Stimulated activated naive CD8-positive, alpha-beta T cell treated with anti-CD3 and anti-CD28 coated beads, Interleukin-15, amount 100 ng/mL, for 72 hours (primary cell): Measurements from ENCODE around the gene IFT52.

Experiments used
- ATAC-seq: fragments of 150-1000 bp; cut with Tn5 transposase; 2 replicates; pipeline ENCODE4 v1.10.0; 2021; ENCODE audit warnings: mild to moderate bottlenecking, moderate library complexity
- DNase-seq, 2 donors: peaks; one replicate each; pipeline ENCODE4 v3.0.0; 2021 to 2022
- H3K27ac Mint-ChIP-seq, 2 donors: one replicate each; pipeline ENCODE4 v1.8.0; 2022; ENCODE audit warnings: mild to moderate bottlenecking in 2 of 2, mixed read lengths in 2 of 2, moderate library complexity in 2 of 2
- H3K27me3 Mint-ChIP-seq: one replicate; pipeline ENCODE4 v1.8.0; 2022; ENCODE audit warnings: mixed read lengths
- H3K4me1 Mint-ChIP-seq: one replicate; pipeline ENCODE4 v1.8.0; 2022; ENCODE audit warnings: mild to moderate bottlenecking, mixed read lengths
- H3K4me3 Mint-ChIP-seq, 2 donors: one replicate each; pipeline ENCODE4 v1.8.0; 2022; ENCODE audit warnings: mild to moderate bottlenecking in 2 of 2, mixed read lengths in 2 of 2, moderate library complexity in 1 of 2
- H3K9me3 Mint-ChIP-seq, 2 donors: one replicate each; pipeline ENCODE4 v1.8.0; 2022; ENCODE audit warnings: mixed read lengths in 2 of 2

Gene IFT52

DNA sequence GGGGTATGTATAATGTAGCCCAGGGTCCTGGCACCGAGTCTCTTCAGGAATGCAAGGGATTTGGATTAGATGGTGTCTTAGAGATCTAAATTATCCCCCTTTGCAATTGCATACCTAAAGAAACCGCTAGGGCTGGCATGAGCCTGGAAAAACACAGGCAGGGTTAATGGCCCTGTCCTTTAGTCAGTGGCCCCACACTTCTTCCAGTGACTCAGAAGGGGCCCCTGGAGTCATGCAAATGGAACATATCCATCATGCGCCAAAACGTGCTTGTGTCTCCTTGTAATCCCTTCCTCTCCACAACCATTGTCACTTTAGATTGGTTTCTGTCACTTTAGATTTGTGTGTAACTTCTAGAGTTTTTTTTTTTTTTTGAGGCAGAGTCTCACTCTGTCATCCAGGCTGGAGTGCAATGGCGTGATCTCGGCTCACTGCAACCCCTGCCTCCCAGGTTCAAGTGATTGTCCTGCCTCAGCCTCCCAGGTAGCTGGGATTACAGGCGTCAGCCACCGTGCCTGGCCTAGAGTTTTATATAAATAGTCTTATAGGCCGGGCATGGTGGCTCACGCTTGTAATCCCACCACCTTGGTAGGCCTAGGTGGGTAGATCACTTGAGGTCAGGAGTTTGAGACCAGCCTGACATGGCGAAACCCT lies 67.5 kb downstream of the IFT52 start:
- Mint-ChIP-seq H3K4me3 (peak overlapping the region; percentile 97 to 99), H3K27me3 (no peaks in the 10 kb centered on the region), H3K9me3 (no peaks in the 10 kb centered on the region), H3K4me1 (peaks cover 20% of the 10 kb centered on the region), H3K27ac (peak overlapping the region; percentile 93 to 98)
- ATAC-seq (peak; percentile 70), DNase-seq (peak; percentile 16 to 53)

DNA sequence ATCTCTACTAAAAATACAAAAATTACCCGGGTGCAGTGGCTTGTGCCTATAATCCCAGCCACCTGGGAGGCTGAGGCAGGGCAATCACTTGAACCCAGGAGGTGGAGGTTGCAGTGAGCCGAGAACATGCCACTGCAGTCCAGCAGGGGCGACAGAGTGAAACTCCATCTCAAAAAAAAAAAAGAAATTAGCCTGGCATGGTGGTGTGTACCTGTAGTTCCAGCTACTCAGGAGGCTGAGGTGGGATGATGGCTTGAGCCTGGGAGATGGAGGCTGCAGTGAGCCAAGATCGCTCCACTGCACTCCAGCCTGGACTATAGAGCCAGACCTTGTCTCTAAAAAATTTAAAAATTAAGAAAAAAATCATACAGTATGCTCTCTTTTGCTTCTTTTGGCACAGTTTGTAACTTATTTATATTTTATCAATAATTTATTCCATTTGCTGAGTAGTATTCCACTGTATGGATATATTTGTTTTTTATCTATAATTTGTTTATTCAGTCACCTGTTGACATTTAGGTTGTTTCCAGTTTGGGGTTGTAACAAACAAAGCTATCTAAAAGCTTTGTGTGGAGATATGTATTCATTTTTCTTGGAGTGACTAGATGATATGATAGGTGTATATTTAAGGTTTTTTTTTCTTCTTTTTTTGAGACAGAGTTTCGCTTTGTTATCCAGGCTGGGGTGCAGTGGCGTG lies 68.1 kb downstream of the IFT52 start:
- H3K4me3 Mint-ChIP-seq, result peak overlapping the region in 1 of 2 donors; percentile 48
- no peaks in the 10 kb centered on the region for H3K27me3 Mint-ChIP-seq
- H3K9me3 Mint-ChIP-seq, result no peaks in the 10 kb centered on the region
- peaks cover 20% of the 10 kb centered on the region for H3K4me1 Mint-ChIP-seq
- DNase-seq, result peak in 1 of 2 donors; percentile 24
- H3K27ac Mint-ChIP-seq, result no peak overlapping the region
- no peak for ATAC-seq

DNA sequence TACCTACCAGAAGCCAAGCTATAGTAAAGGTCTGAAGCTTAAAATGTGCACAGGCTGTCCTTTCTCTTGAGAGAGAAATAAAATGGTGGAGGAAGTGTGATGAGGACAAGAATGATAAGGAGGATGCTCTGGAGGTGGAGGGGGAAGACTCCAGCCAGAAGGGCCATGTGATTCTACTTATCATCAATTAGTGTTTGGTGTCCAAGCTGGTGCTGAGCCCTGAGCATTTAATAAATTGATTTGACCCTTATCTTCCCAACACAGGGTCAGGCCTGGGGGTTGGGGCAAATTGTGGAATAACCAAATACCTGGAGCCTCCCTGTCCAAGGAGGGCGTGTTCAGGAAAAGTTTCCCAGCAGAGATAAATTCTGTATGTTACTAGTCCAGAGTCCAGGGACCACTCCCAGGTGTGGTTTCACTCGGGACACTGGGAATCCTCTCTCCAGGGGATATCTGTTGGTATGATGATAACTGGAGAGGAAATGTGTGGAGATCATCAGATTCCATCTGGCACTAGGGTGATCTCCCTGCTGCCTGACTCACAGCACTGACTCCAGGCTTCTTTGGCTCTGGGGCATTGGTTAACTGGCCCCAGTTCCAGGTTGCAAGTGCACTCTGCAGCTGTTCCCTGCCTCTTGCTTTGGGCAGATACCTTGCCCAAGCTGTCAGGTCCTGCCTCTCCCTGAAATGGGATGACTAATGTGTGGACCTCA lies 72.4 kb downstream of the IFT52 start:
- no peak overlapping the region for H3K4me3 Mint-ChIP-seq
- H3K27me3 Mint-ChIP-seq, result peaks cover 8% of the 10 kb centered on the region
- no peak for DNase-seq

DNA sequence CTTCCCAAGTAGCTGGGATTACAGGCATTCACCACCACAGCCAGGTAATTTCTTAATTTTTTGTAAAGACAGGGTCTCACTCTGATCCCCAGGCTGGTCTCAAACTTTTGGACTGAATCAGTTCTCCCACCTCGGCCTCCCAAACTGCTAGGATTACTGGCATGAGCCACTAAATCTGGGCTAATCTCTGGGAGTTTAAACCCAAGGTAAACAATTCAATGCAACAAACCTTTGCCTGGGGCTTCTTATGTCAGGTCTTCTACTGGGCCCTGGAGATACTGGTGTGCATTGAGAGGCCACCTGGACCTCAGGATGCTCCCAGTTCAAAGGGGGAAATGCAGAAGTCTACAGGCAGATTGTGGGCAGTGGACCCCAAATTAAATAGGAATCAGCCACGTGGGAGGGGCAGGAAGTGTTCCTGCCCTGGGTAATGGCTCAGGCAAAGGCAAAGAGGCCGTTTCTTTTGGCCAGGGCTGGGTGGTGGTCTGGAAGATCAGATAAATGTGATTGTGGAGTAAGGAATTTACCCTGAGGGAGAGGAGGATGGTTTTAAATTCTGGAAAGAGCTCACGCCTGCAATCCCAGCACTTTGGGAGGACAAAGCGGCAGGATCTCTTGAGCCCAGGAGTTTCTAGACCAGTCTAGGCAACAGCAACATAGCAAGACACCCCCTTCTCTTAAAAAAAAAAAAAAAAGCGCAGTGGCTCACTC lies 74.9 kb downstream of the IFT52 start:
- Mint-ChIP-seq H3K27ac (no peak overlapping the region), H3K4me1 (peaks cover 21% of the 10 kb centered on the region), H3K9me3 (no peaks in the 10 kb centered on the region), H3K4me3 (peak overlapping the region; percentile 16 to 44), H3K27me3 (peaks cover 24% of the 10 kb centered on the region)
- DNase-seq, result no peak
- no peak for ATAC-seq

More for the DNA sequence above, 72.4 kb downstream of the IFT52 start:
- Mint-ChIP-seq H3K4me1 (peaks cover 10% of the 10 kb centered on the region), H3K9me3 (no peaks in the 10 kb centered on the region), H3K27ac (no peak overlapping the region)
- ATAC-seq, result no peak

DNA sequence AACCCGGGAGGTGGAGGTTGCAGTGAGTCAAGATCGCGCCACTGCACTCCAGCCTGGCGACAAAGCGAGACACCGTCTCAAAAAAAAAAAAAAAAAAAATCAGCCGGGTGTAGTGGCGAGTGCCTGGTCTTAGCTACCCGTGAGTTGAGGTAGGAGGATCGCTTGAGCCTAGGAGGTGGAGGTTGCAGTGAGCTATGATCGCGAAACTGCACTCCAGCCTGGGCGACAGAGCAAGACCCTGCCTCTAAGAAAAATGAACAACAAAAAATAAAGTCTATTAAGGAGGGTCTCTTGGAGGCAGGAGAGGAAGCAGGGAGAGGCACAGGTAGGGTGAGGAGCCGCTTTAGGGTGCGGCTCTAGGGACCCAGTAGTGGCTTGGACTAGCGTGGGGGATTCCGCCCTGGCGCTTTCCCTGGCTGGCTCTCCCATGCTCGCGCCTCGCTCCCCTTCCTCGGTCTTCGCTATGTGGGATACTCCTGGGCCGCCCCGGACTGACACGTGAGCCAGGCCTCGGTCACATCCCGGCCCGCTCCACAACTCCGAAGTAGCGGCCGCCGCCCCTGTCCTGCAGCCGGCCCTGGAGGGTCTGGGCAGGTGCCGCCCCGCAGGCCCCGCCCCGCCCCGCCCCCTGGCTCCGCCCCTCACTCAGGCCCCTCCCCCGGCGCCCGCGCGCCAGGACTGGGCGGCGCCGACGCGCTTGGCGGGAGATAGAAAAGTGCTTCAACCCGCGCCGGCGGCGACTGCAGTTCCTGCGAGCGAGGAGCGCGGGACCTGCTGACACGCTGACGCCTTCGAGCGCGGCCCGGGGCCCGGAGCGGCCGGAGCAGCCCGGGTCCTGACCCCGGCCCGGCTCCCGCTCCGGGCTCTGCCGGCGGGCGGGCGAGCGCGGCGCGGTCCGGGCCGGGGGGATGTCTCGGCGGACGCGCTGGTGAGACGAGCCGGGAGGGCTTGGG lies 75.9 kb downstream of the IFT52 start, which contains the start of gene MYBL2:
Gene MYBL2 (plus strand): TSS at position 739 of the 953 bp plus-strand sequence. CDS start 170 bp downstream, at position 909.
- Mint-ChIP-seq H3K27me3 (peaks cover 24% of the 10 kb centered on the region), H3K4me3 (peak within 1 kb of the TSS; percentile 87 to 89), H3K9me3 (no peaks in the 10 kb centered on the region), H3K4me1 (peaks cover 21% of the 10 kb centered on the region), H3K27ac (peak within 1 kb of the TSS; percentile 91 to 98)
- DNase-seq (peak; percentile 72 to 77), ATAC-seq (peak; percentile 93)

DNA sequence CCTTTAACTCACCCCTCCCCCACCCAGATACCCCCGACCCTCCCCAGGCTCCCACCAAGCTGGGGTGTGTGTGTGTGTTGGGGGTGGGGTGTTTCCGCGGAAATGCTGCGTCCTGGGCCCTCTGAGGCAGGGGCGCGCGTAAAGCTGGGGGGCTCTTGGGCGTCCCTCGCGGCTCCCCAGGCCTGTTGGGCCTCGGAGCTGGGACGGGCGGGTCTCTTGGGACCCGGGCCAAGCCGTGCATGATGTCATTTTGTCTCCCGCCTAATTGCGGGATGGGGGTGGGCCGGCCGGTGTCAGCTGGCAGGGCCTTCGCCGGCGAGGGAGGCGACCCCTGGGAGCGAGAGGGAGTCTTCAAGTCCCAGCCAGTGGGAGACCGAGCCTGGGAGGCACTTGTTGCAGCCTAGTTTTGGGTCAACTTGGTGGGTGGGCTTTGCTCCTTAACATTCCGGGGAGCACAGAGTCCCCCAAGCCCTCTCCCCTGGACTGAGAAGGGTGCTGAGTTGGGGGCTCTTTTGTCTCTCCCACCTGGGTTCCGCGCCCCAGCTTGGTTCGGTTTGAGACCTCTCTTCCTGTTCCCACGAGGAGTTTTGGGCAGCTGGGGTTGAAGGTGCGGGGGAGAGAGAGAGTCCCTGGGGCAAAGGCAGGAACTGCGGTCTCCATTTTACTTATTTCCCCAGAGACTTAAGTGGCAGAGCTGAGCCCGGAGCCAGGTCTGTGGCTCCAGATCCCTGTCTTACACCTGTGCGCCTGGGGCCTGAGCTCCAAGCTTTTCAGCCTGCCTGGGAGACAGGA lies 76.8 kb downstream of the IFT52 start:
- Mint-ChIP-seq H3K27ac (peak overlapping the region; percentile 91 to 98), H3K4me3 (peak overlapping the region; percentile 87 to 89)
- peak; percentile 26 to 36 for DNase-seq

DNA sequence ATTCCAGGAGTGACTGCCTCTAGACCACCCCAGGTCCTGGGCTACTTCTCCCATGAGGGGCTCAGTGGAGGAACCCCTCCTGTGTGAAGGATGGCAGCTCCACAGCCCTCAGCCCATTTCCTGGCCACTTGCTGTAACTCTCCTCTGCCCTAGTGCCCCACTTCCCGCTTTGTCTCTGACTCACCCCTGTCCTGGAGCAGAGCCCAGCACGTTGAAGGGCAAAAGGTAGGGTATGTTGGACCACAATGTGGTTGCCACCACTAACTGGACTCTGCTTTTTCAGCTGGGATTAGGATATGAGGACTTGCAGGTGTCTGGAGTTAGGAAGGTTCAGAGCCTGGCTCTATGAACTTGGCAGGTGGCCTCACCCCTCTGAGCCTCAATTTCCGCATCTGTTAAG lies 78.6 kb downstream of the IFT52 start:
- DNase-seq, result no peak
- peaks cover 24% of the 10 kb centered on the region for H3K27me3 Mint-ChIP-seq
- H3K27ac Mint-ChIP-seq, result peak overlapping the region in 1 of 2 donors; percentile 19
- ATAC-seq, result no peak
- H3K9me3 Mint-ChIP-seq, result peaks cover 0 to 6% of the 10 kb centered on the region in 2 donors
- peaks cover 21% of the 10 kb centered on the region for H3K4me1 Mint-ChIP-seq
- H3K4me3 Mint-ChIP-seq, result no peak overlapping the region

More for the DNA sequence above, 76.8 kb downstream of the IFT52 start:
- peak; percentile 50 for ATAC-seq
- Mint-ChIP-seq H3K27me3 (peaks cover 24% of the 10 kb centered on the region), H3K4me1 (peaks cover 21% of the 10 kb centered on the region), H3K9me3 (no peaks in the 10 kb centered on the region)

DNA sequence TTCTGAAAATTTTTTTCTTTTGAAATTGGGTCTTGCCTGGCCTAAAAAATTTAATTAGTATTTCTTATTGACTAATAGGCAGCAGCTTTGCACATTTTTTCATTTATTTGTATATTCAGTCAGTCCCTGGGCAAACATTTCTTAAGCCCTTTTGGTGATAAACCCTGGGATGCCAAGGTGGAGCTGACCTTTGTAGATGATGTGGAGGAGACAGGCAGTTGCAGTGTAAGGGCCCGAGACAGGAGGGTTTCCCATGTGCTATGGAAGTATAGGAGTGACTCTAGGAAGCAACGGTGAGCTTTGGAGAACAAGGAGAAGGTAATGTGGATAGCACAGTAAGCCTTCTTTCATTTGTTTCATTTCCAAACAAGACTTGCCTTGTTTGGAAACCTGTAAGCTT lies 79.7 kb downstream of the IFT52 start:
- DNase-seq, result no peak
- Mint-ChIP-seq H3K4me3 (no peak overlapping the region), H3K27ac (no peak overlapping the region), H3K4me1 (peaks cover 21% of the 10 kb centered on the region), H3K27me3 (peaks cover 23% of the 10 kb centered on the region), H3K9me3 (peaks cover 0 to 6% of the 10 kb centered on the region in 2 donors)
- ATAC-seq, result no peak

DNA sequence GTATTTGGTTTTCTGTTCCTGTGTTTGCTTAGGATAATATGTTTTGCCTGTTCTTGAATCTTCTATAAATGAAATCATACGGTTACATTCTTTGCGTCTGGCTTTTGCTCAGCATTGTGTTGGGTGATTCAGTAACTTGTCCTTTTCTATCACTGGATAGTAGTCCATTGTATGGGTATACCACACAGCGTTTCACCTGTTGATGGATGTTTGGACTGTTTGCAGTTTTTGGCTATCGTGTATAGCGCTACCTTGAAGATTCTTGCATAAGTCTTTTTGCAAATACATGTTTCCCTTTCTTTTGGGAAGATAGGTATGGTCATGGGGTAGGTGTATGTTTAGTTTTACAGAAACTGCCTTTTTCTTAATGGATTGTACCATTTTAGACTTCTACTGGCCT lies 85.6 kb downstream of the IFT52 start:
- ATAC-seq (no peak), DNase-seq (no peak)
- peaks cover 6% of the 10 kb centered on the region for H3K4me1 Mint-ChIP-seq
- peaks cover 0 to 6% of the 10 kb centered on the region in 2 donors for H3K9me3 Mint-ChIP-seq
- no peak overlapping the region for H3K4me3 Mint-ChIP-seq
- no peaks in the 10 kb centered on the region for H3K27me3 Mint-ChIP-seq
- no peak overlapping the region for H3K27ac Mint-ChIP-seq

DNA sequence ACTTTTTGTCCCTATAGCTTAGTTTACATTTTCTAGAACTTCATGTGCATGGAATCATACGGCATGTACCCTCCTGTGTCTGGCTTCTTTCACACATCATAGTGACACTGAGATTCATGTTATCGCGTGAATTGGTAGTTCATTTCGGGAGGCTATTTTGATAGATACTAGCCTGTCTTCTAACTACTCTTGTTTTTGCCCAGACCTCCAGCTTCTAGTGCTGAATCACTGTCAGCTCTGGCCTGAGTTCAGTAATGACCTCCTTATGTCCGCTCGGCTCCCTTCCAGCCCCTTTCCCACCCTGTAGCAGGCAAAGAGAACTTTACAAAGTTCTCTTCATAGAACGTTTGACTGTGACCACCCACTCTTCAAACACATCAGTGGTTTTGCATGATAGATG lies 90.2 kb downstream of the IFT52 start:
- Mint-ChIP-seq H3K27me3 (no peaks in the 10 kb centered on the region), H3K27ac (no peak overlapping the region), H3K4me1 (peaks cover 19% of the 10 kb centered on the region), H3K4me3 (no peak overlapping the region), H3K9me3 (no peaks in the 10 kb centered on the region)
- ATAC-seq (no peak), DNase-seq (no peak)

DNA sequence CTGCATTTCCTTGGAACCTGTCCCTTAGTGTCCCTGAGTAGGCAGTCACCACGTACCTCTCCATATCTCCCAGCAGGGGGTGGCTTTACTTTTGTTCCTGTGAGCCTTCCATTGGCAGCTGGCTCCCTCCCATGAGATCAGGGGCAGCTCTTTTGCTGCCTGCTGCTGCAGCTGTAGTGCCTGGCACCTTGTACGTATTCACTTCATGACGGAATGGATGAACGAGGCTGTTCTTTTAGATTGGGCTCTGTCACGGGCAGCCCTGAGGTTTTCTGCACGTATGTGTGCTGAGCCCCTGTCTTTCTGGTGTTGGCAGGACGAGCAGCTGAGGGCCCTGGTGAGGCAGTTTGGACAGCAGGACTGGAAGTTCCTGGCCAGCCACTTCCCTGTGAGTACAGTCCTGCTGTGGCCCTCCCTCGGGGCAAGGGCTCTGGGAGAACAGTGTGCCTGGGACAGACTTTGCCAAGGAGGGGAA lies 90.8 kb downstream of the IFT52 start:
- no peak for DNase-seq
- H3K9me3 Mint-ChIP-seq, result no peaks in the 10 kb centered on the region
- H3K4me1 Mint-ChIP-seq, result peaks cover 19% of the 10 kb centered on the region
- H3K27ac Mint-ChIP-seq, result peak overlapping the region; percentile 37 to 75
- no peak overlapping the region for H3K4me3 Mint-ChIP-seq
- H3K27me3 Mint-ChIP-seq, result no peaks in the 10 kb centered on the region
- no peak for ATAC-seq

DNA sequence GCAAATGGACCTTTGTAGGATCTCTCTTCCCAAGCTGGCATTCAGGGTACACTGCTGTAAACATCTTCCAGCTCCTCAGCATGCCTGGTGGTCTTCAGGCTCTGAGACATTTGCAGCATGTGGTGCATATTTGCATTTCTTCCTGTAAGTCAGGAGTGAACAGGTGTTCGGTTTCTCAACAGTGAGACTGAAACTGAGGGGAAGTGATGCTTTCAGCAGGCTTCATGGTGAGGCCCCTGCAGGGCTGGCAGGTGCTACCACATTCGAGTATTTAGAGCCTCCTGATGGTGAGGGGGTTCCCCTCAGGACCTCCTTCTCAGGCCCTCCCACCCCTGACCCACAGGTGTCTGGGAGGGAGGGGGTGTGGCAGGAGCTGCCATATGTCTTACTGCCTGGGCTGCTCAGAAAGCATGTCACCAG lies 91.3 kb downstream of the IFT52 start:
- Mint-ChIP-seq H3K4me1 (peaks cover 19% of the 10 kb centered on the region), H3K4me3 (no peak overlapping the region), H3K27ac (no peak overlapping the region), H3K9me3 (no peaks in the 10 kb centered on the region), H3K27me3 (no peaks in the 10 kb centered on the region)
- peak; percentile 68 for ATAC-seq
- no peak for DNase-seq

DNA sequence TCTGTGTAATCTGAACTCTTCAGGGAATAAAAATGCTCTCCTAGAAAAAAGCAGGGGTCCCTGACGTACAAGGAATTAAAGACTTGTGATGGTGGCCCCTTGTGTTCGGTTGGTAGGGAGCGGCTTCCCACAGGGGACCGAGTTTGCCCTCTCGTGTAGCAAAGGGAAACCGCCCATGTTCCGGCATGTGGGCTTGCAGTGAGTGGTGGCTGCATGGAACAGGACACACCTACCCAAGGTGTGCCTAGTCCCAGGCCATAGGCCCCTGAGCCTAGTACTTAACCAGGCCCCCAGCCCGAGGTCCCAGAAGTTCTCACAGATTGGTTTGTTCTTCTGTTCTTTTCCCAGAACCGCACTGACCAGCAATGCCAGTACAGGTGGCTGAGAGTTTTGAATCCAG lies 91.7 kb downstream of the IFT52 start:
- Mint-ChIP-seq H3K4me3 (no peak overlapping the region), H3K4me1 (peaks cover 19% of the 10 kb centered on the region), H3K27ac (no peak overlapping the region), H3K9me3 (no peaks in the 10 kb centered on the region), H3K27me3 (no peaks in the 10 kb centered on the region)
- no peak for DNase-seq
- no peak for ATAC-seq

DNA sequence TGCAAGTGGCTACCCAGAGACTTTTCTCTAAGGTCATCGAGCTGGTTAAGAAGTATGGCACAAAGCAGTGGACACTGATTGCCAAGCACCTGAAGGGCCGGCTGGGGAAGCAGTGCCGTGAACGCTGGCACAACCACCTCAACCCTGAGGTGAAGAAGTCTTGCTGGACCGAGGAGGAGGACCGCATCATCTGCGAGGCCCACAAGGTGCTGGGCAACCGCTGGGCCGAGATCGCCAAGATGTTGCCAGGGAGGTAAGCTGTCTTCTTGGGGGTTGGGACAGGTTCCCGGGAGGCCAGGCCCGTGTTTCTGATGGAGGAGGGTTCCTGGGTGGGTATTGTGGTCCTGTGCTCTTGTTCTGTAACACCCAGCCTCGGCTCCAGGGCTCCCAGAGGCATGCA lies 96.1 kb downstream of the IFT52 start:
- no peak overlapping the region for H3K4me3 Mint-ChIP-seq
- H3K4me1 Mint-ChIP-seq, result peaks cover 20% of the 10 kb centered on the region

More for the DNA sequence above, 96.1 kb downstream of the IFT52 start:
- Mint-ChIP-seq H3K27me3 (no peaks in the 10 kb centered on the region), H3K9me3 (no peaks in the 10 kb centered on the region), H3K27ac (no peak overlapping the region)
- DNase-seq, result no peak
- no peak for ATAC-seq
